SK-N-SH (cell line): Measurements from ENCODE around the gene COL25A1.

Experiments used
- CTCF ChIP-seq: fragments of 200-600 bp; sonication (generic); IDR thresholded peaks from 2 replicates; pipeline ENCODE4 v1.6.1; 2017; ENCODE audit warnings: antibody characterized with exemption, mild to moderate bottlenecking, moderate library complexity
- EP300 ChIP-seq, 2 experiments: IDR thresholded peaks; 2 replicates each; pipeline versions ENCODE4 v1.4.0 to v1.6.1; 2012; ENCODE audit warnings: borderline replicate concordance in 1 of 2, low read depth in 1 of 2, low read length in 1 of 2
- GABPA ChIP-seq: IDR thresholded peaks from 2 replicates; pipeline ENCODE4 v1.4.0; 2012; ENCODE audit warnings: low read depth, mild to moderate bottlenecking
- MAX ChIP-seq: IDR thresholded peaks from 2 replicates; pipeline ENCODE4 v1.4.0; 2012; ENCODE audit warnings: low read depth
- NRF1 ChIP-seq: IDR thresholded peaks from 2 replicates; pipeline ENCODE4 v1.6.1; 2012; ENCODE audit warnings: low read depth, mild to moderate bottlenecking, low read length
- POLR2AphosphoS5 ChIP-seq: IDR thresholded peaks from 2 replicates; pipeline ENCODE4 v1.6.1; 2012; ENCODE audit warnings: low read depth, low read length
- RAD21 ChIP-seq: IDR thresholded peaks from 2 replicates; pipeline ENCODE4 v1.6.1; 2012; ENCODE audit warnings: mild to moderate bottlenecking, low read length
- SMC3 ChIP-seq: IDR thresholded peaks from 2 replicates; pipeline ENCODE4 v1.6.1; 2012; ENCODE audit warnings: low read depth, low read length, improper control_type of control experiment
- TEAD4 ChIP-seq: IDR thresholded peaks from 2 replicates; pipeline ENCODE4 v1.4.0; 2012; ENCODE audit warnings: mild to moderate bottlenecking, borderline replicate concordance; ENCODE audit not compliant: insufficient read depth
- TF ChIP-seq, protein P1 (sequence below): fragments of 150-350 bp; IDR thresholded peaks from 2 replicates; pipeline ENCODE4 v1.6.1; 2017; ENCODE audit warnings: antibody characterized with exemption, low read length, low read depth, borderline replicate concordance

GRCh38 chr4:108940634-108941033 lies 361.8 kb downstream of the COL25A1 start:
- TF ChIP-seq TEAD4 (no peak), CTCF (no peak), NRF1 (no peak), POLR2AphosphoS5 (no peak), SMC3 (no peak), MAX (no peak), GABPA (no peak), RAD21 (no peak), EP300 (IDR thresholded peaks at IDR 0.05; ENCODE audit: borderline replicate concordance in 1 of 2, low read depth in 1 of 2, low read length in 1 of 2) (no peak)
- TF ChIP-seq, protein P1, sequence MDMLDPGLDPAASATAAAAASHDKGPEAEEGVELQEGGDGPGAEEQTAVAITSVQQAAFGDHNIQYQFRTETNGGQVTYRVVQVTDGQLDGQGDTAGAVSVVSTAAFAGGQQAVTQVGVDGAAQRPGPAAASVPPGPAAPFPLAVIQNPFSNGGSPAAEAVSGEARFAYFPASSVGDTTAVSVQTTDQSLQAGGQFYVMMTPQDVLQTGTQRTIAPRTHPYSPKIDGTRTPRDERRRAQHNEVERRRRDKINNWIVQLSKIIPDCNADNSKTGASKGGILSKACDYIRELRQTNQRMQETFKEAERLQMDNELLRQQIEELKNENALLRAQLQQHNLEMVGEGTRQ, result no peak
